PC-9 (cell line): ENCODE results near the gene TLR7.

Experiments used
- CTCF ChIP-seq: fragments of 200-600 bp; sonication (generic); conservative IDR thresholded peaks from 2 replicates; pipeline ENCODE4 v1.6.1; 2017; ENCODE audit warnings: mixed run types, antibody characterized with exemption, mild to moderate bottlenecking, moderate library complexity
- EZH2 ChIP-seq: fragments of 200-600 bp; sonication (generic); IDR thresholded peaks from 2 replicates; pipeline ENCODE4 v1.8.0; 2017; ENCODE audit warnings: antibody characterized with exemption, low read depth

GRCh38 chrX:12890467-12890866 is 23.6 kb downstream of the TLR7 start:
- TF ChIP-seq CTCF: no peak
- no peak for TF ChIP-seq EZH2
